Neural cell (in vitro differentiated cells): Measurements from ENCODE around the gene HOOK1. TPM values are rescaled to one million over a fixed set of nuclear protein-coding genes. Genes with fewer than 3 reads are reported as not detected.

ENCODE experiments used
- H2AFZ ChIP-seq: fragments of 200-600, 300-800 bp; sonication (generic), shearing (Covaris generic); 2 replicates; pipeline ENCODE4 v1.6.0; 2014; ENCODE audit warnings: low read depth, mild to moderate bottlenecking, antibody characterized with exemption, low read length, moderate library complexity
- H3F3A ChIP-seq: fragments of 200-600 bp; shearing (Covaris generic); 2 replicates; pipeline ENCODE4 v1.6.1; 2016; ENCODE audit warnings: mild to moderate bottlenecking, moderate library complexity, mixed read lengths, antibody characterized with exemption, low read length; ENCODE audit not compliant: insufficient read depth, poor library complexity, severe bottlenecking
- H3K27ac ChIP-seq: fragments of 200-600, 300-800 bp; sonication (generic), shearing (Covaris generic); 2 replicates; pipeline ENCODE4 v1.5.1; 2014; ENCODE audit warnings: mild to moderate bottlenecking, low read length, moderate library complexity
- H3K27me3 ChIP-seq: fragments of 300-800, 200-600 bp; sonication (generic), shearing (Covaris generic); 2 replicates; pipeline ENCODE4 v1.6.0; 2014; ENCODE audit warnings: mild to moderate bottlenecking, low read depth, low read length, moderate library complexity; ENCODE audit not compliant: insufficient read depth
- H3K36me3 ChIP-seq: fragments of 300-800, 200-600 bp; sonication (generic), shearing (Covaris generic); 2 replicates; pipeline ENCODE4 v1.5.1; 2014; ENCODE audit warnings: mild to moderate bottlenecking, antibody characterized with exemption, low read length, moderate library complexity; ENCODE audit not compliant: insufficient read depth
- H3K4me2 ChIP-seq: fragments of 300-800, 200-600 bp; sonication (generic), shearing (Covaris generic); 2 replicates; pipeline ENCODE4 v1.6.0; 2014; ENCODE audit warnings: mild to moderate bottlenecking, low read length
- H3K4me3 ChIP-seq: fragments of 300-800, 200-600 bp; sonication (generic), shearing (Covaris generic); 2 replicates; pipeline ENCODE4 v1.5.1; 2014; ENCODE audit warnings: mild to moderate bottlenecking, low read length, moderate library complexity
- H3K79me2 ChIP-seq: fragments of 200-600 bp; shearing (Covaris generic); replicated peaks from 2 replicates; pipeline ENCODE4 v1.6.0; 2014; ENCODE audit warnings: mild to moderate bottlenecking, low read length, moderate library complexity; ENCODE audit not compliant: insufficient read depth
- H3K9ac ChIP-seq: fragments of 300-800, 200-600 bp; sonication (generic), shearing (Covaris generic); 2 replicates; pipeline ENCODE4 v1.6.1; 2016; ENCODE audit warnings: mild to moderate bottlenecking, low read length, mixed read lengths
- H3K9me2 ChIP-seq: fragments of 200-600 bp; shearing (Covaris generic); 2 replicates; pipeline ENCODE4 v1.6.1; 2016; ENCODE audit warnings: mild to moderate bottlenecking, low read length, mixed read lengths; ENCODE audit not compliant: insufficient read depth
- H3K9me3 ChIP-seq: fragments of 200-600, 300-800 bp; sonication (generic), shearing (Covaris generic); 2 replicates; pipeline ENCODE4 v1.6.1; 2016; ENCODE audit warnings: mild to moderate bottlenecking, mixed run types, low read length, moderate library complexity, mixed read lengths
- H4K20me1 ChIP-seq: fragments of 200-600 bp; shearing (Covaris generic); 2 replicates; pipeline ENCODE4 v1.6.1; 2016; ENCODE audit warnings: mild to moderate bottlenecking, mixed run types; ENCODE audit not compliant: insufficient read depth
- EP300 ChIP-seq: fragments of 450-650 bp; conservative IDR thresholded peaks from 2 replicates; pipeline ENCODE4 v1.6.1; 2014; ENCODE audit warnings: antibody characterized with exemption, mild to moderate bottlenecking, moderate library complexity; ENCODE audit not compliant: poor library complexity, severe bottlenecking
- EZH2 ChIP-seq: fragments of 200-600, 300-800 bp; shearing (Covaris generic), sonication (generic); IDR thresholded peaks from 2 replicates; pipeline ENCODE4 v1.6.1; 2014; ENCODE audit warnings: antibody characterized with exemption, low read length, borderline replicate concordance, mild to moderate bottlenecking; ENCODE audit not compliant: insufficient read depth, poor library complexity, severe bottlenecking
- MXI1 ChIP-seq: fragments of 450-650 bp; conservative IDR thresholded peaks from 2 replicates; pipeline ENCODE4 v1.6.1; 2014; ENCODE audit warnings: antibody characterized with exemption, mild to moderate bottlenecking; ENCODE audit not compliant: poor library complexity, severe bottlenecking
- POLR2AphosphoS5 ChIP-seq: IDR thresholded peaks from 2 replicates; pipeline ENCODE4 v1.6.1; 2012
- RAD21 ChIP-seq: fragments of 450-650 bp; conservative IDR thresholded peaks from 2 replicates; pipeline ENCODE4 v1.6.1; 2014; ENCODE audit warnings: antibody characterized with exemption, mild to moderate bottlenecking, moderate library complexity
- SMC3 ChIP-seq: fragments of 450-650 bp; conservative IDR thresholded peaks from 2 replicates; pipeline ENCODE4 v1.6.1; 2014; ENCODE audit warnings: antibody characterized with exemption, mild to moderate bottlenecking, moderate library complexity; ENCODE audit not compliant: poor library complexity
- TAF1 ChIP-seq: IDR thresholded peaks from 2 replicates; pipeline ENCODE4 v1.6.1; 2012; ENCODE audit warnings: low read depth
- polyA plus RNA-seq: library from polyadenylated mRNA; depleted of rRNA; stranded (reverse); fragments of >200 nt; gene quantifications from 2 replicates; pipeline ENCODE4 v1.2.3, GENCODE V29; 2014
- TF ChIP-seq, protein P1 (sequence below): IDR thresholded peaks from 2 replicates; pipeline ENCODE4 v1.6.1; 2012; ENCODE audit warnings: borderline replicate concordance
- TF ChIP-seq, protein P2 (sequence below): fragments of 450-650 bp; IDR thresholded peaks from 2 replicates; pipeline ENCODE4 v1.5.1; 2014; ENCODE audit warnings: antibody characterized with exemption, mild to moderate bottlenecking, moderate library complexity; ENCODE audit not compliant: poor library complexity, severe bottlenecking

HOOK1 gene
- polyA plus RNA-seq, 1 donor from 2014 or later = 27.5 TPM

DNA sequence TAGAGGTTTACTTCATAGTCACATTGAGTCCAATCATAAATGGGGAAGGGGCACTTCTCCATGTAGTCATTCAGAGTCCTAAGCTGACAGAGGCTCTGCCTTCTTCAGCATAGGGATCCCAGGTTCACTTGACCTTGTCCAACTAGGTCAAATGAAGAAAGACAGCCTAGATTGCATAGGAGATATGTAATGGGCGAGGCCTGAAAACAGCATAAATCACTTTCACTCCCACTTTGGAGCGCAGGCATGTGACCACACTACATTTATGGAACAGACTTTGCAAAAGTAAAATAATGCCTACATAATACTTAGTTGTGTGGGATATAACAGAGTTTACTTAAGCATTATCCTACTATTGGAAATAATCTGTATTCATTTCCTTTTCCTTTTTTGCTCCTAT, 51.7 kb downstream of the HOOK1 start:
- no peak overlapping the region for H3K9ac ChIP-seq
- H3K4me3 ChIP-seq = no peak overlapping the region
- no peaks in the 10 kb centered on the region for H4K20me1 ChIP-seq
- no peak overlapping the region for H3K4me2 ChIP-seq
- no peaks in the 10 kb centered on the region for H3K27me3 ChIP-seq
- H3K79me2 ChIP-seq = no peaks in the 10 kb centered on the region
- H3K9me2 ChIP-seq = no peaks in the 10 kb centered on the region
- no peaks in the 10 kb centered on the region for H3K9me3 ChIP-seq
- no peaks in the 10 kb centered on the region for H3K36me3 ChIP-seq
- no peak overlapping the region for H3K27ac ChIP-seq
- no peak overlapping the region for H2AFZ ChIP-seq
- H3F3A ChIP-seq = no peaks in the 10 kb centered on the region
- no peak for TF ChIP-seq SMC3
- no peak for TF ChIP-seq EP300
- TF ChIP-seq, protein P1, sequence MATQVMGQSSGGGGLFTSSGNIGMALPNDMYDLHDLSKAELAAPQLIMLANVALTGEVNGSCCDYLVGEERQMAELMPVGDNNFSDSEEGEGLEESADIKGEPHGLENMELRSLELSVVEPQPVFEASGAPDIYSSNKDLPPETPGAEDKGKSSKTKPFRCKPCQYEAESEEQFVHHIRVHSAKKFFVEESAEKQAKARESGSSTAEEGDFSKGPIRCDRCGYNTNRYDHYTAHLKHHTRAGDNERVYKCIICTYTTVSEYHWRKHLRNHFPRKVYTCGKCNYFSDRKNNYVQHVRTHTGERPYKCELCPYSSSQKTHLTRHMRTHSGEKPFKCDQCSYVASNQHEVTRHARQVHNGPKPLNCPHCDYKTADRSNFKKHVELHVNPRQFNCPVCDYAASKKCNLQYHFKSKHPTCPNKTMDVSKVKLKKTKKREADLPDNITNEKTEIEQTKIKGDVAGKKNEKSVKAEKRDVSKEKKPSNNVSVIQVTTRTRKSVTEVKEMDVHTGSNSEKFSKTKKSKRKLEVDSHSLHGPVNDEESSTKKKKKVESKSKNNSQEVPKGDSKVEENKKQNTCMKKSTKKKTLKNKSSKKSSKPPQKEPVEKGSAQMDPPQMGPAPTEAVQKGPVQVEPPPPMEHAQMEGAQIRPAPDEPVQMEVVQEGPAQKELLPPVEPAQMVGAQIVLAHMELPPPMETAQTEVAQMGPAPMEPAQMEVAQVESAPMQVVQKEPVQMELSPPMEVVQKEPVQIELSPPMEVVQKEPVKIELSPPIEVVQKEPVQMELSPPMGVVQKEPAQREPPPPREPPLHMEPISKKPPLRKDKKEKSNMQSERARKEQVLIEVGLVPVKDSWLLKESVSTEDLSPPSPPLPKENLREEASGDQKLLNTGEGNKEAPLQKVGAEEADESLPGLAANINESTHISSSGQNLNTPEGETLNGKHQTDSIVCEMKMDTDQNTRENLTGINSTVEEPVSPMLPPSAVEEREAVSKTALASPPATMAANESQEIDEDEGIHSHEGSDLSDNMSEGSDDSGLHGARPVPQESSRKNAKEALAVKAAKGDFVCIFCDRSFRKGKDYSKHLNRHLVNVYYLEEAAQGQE = no peak
- no peak for TF ChIP-seq RAD21
- TF ChIP-seq, protein P2, sequence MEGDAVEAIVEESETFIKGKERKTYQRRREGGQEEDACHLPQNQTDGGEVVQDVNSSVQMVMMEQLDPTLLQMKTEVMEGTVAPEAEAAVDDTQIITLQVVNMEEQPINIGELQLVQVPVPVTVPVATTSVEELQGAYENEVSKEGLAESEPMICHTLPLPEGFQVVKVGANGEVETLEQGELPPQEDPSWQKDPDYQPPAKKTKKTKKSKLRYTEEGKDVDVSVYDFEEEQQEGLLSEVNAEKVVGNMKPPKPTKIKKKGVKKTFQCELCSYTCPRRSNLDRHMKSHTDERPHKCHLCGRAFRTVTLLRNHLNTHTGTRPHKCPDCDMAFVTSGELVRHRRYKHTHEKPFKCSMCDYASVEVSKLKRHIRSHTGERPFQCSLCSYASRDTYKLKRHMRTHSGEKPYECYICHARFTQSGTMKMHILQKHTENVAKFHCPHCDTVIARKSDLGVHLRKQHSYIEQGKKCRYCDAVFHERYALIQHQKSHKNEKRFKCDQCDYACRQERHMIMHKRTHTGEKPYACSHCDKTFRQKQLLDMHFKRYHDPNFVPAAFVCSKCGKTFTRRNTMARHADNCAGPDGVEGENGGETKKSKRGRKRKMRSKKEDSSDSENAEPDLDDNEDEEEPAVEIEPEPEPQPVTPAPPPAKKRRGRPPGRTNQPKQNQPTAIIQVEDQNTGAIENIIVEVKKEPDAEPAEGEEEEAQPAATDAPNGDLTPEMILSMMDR = no peak
- no peak for TF ChIP-seq TAF1
- TF ChIP-seq POLR2AphosphoS5 = no peak
- no peak for TF ChIP-seq MXI1
- no peak for TF ChIP-seq EZH2

DNA sequence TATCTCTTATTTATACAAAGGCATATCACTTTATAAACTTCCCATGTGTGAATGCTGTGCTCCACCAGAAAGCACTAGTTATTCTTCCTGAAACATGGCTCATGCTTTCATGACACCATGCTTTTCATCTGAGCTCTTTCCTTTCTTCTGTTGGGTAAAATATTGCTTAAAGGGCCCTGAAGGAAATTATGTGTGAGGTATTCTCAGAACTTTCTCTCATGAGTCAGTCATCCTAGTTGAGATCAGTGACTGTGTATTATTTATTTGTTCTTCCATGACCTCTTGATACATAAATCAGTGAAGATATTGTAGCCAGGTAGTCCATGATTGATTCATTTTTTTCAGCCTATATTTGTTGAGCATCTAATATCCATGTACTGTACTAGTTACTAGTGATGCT, 57.0 kb downstream of the HOOK1 start:
- H3K9me3 ChIP-seq = no peaks in the 10 kb centered on the region
- H3K27me3 ChIP-seq = no peaks in the 10 kb centered on the region
- H3K27ac ChIP-seq = no peak overlapping the region
- H3F3A ChIP-seq = no peaks in the 10 kb centered on the region
- no peak overlapping the region for H3K4me2 ChIP-seq
- no peak overlapping the region for H3K9ac ChIP-seq
- no peak overlapping the region for H3K4me3 ChIP-seq
- no peaks in the 10 kb centered on the region for H4K20me1 ChIP-seq
- H2AFZ ChIP-seq = no peak overlapping the region
- no peaks in the 10 kb centered on the region for H3K79me2 ChIP-seq
- H3K9me2 ChIP-seq = no peaks in the 10 kb centered on the region
- TF ChIP-seq RAD21 (no peak), POLR2AphosphoS5 (no peak), EZH2 (no peak), EP300 (no peak), TAF1 (no peak), MXI1 (no peak), SMC3 (no peak)
- TF ChIP-seq, protein P2 = no peak
- TF ChIP-seq, protein P1 = no peak
- peaks cover 7% of the 10 kb centered on the region for H3K36me3 ChIP-seq
